GM23338 (cell line): Measurements from ENCODE around the gene CX3CR1. TPM values are rescaled to one million over a fixed set of nuclear protein-coding genes. Genes with fewer than 3 reads are reported as not detected.

ENCODE experiments used
- ATAC-seq: fragments of 200-7000 bp; cut with Tn5 transposase; 3 replicates; pipeline ENCODE4 v1.9.1; 2020
- DNase-seq: peaks from one replicate; pipeline ENCODE4 v3.0.0-alpha.2; 2015; ENCODE audit warnings: low spot score
- H2AFZ ChIP-seq: fragments of 200-600 bp; sonication (generic); 2 replicates; pipeline ENCODE4 v1.8.0; 2016; ENCODE audit warnings: antibody characterized with exemption, mild to moderate bottlenecking, moderate library complexity
- H3F3A ChIP-seq: fragments of 200-600 bp; sonication (generic); replicated peaks from 2 replicates; pipeline ENCODE4 v1.8.0; 2017; ENCODE audit warnings: antibody characterized with exemption, mixed run types, low read depth
- H3K27ac ChIP-seq: fragments of 200-600 bp; sonication (generic); 2 replicates; pipeline ENCODE4 v1.6.1; 2016; ENCODE audit warnings: low read depth
- H3K27me3 ChIP-seq: fragments of 200-600 bp; sonication (generic); 2 replicates; pipeline ENCODE4 v1.8.0; 2016; ENCODE audit warnings: mild to moderate bottlenecking, mixed run types, moderate library complexity; ENCODE audit not compliant: insufficient read depth
- H3K36me3 ChIP-seq: fragments of 200-600 bp; sonication (generic); 2 replicates; pipeline ENCODE4 v1.8.0; 2016; ENCODE audit warnings: mild to moderate bottlenecking; ENCODE audit not compliant: insufficient read depth
- H3K4me1 ChIP-seq: fragments of 200-600 bp; sonication (generic); 2 replicates; pipeline ENCODE4 v1.8.0; 2016; ENCODE audit warnings: mild to moderate bottlenecking, moderate library complexity; ENCODE audit not compliant: insufficient read depth
- H3K4me2 ChIP-seq: fragments of 200-600 bp; sonication (generic); 2 replicates; pipeline ENCODE4 v1.7.1; 2017; ENCODE audit warnings: mixed run types
- H3K4me3 ChIP-seq: fragments of 200-600 bp; sonication (generic); 2 replicates; pipeline ENCODE4 v1.6.1; 2016; ENCODE audit warnings: mixed run types
- H3K79me2 ChIP-seq: fragments of 200-600 bp; sonication (generic); replicated peaks from 2 replicates; pipeline ENCODE4 v1.8.0; 2017; ENCODE audit warnings: mild to moderate bottlenecking; ENCODE audit not compliant: insufficient read depth
- H3K9me2 ChIP-seq: fragments of 200-600 bp; sonication (generic); 2 replicates; pipeline ENCODE4 v1.8.0; 2017; ENCODE audit not compliant: insufficient read depth
- H4K20me1 ChIP-seq: fragments of 200-600 bp; sonication (generic); replicated peaks from 2 replicates; pipeline ENCODE4 v1.8.0; 2017; ENCODE audit warnings: mild to moderate bottlenecking; ENCODE audit not compliant: insufficient read depth
- H3K27ac Mint-ChIP-seq: 2 replicates; pipeline ENCODE4 v1.8.0; 2020; ENCODE audit warnings: inconsistent platforms, mild to moderate bottlenecking, moderate library complexity, mixed read lengths
- H3K27me3 Mint-ChIP-seq: 3 replicates; pipeline ENCODE4 v1.8.0; 2022; ENCODE audit warnings: low read depth, mild to moderate bottlenecking, moderate library complexity, mixed read lengths, inconsistent platforms; ENCODE audit not compliant: insufficient read depth, poor library complexity
- H3K36me3 Mint-ChIP-seq: 3 replicates; pipeline ENCODE4 v1.8.0; 2021; ENCODE audit warnings: low read depth, mild to moderate bottlenecking, inconsistent platforms, moderate library complexity, mixed read lengths
- H3K4me1 Mint-ChIP-seq: 3 replicates; pipeline ENCODE4 v1.8.0; 2020; ENCODE audit warnings: mild to moderate bottlenecking, inconsistent platforms, mixed read lengths
- H3K4me3 Mint-ChIP-seq: 3 replicates; pipeline ENCODE4 v1.8.0; 2021; ENCODE audit warnings: moderate library complexity, mild to moderate bottlenecking, inconsistent platforms, mixed read lengths
- H3K9me3 Mint-ChIP-seq: 3 replicates; pipeline ENCODE4 v1.8.0; 2020; ENCODE audit warnings: moderate library complexity, mild to moderate bottlenecking, inconsistent platforms, mixed read lengths
- CREB1 ChIP-seq: fragments of 250-450 bp; sonication (Bioruptor Pico); IDR thresholded peaks from 2 replicates; pipeline ENCODE4 v1.5.0; 2020; ENCODE audit warnings: low read depth, mild to moderate bottlenecking, moderate library complexity
- CTCF ChIP-seq, 2 experiments: fragments of 200-600 bp in 1 of 2; sonication (generic) in 1 of 2; conservative IDR thresholded peaks; 2 replicates each; pipeline versions ENCODE4 v1.5.1 to v1.6.1; 2016 to 2017; ENCODE audit warnings: antibody characterized with exemption in 2 of 2, low read depth in 2 of 2, mild to moderate bottlenecking in 2 of 2, moderate library complexity in 1 of 2
- ETS1 ChIP-seq: IDR thresholded peaks from 2 replicates; pipeline ENCODE4 v1.6.1; 2016; ENCODE audit warnings: antibody characterized with exemption
- EZH2 ChIP-seq: fragments of 200-600 bp; sonication (generic); IDR thresholded peaks from one replicate; pipeline ENCODE4 v1.8.0; 2017; ENCODE audit warnings: antibody characterized with exemption, mild to moderate bottlenecking, low read depth; ENCODE audit not compliant: unreplicated experiment
- EZH2phosphoT487 ChIP-seq: fragments of 200-600 bp; sonication (generic); IDR thresholded peaks from one replicate; pipeline ENCODE4 v1.8.1; 2018; ENCODE audit warnings: antibody characterized with exemption; ENCODE audit not compliant: unreplicated experiment
- JUNB ChIP-seq: IDR thresholded peaks from one replicate; pipeline ENCODE4 v1.6.1; 2016; ENCODE audit warnings: antibody characterized with exemption; ENCODE audit not compliant: unreplicated experiment
- NANOG ChIP-seq: IDR thresholded peaks from 2 replicates; pipeline ENCODE4 v1.6.1; 2016; ENCODE audit warnings: antibody characterized with exemption, borderline replicate concordance
- POLR2AphosphoS5 ChIP-seq: IDR thresholded peaks from 2 replicates; pipeline ENCODE4 v1.6.1; 2016; ENCODE audit warnings: antibody characterized with exemption, low read depth
- REST ChIP-seq: IDR thresholded peaks from one replicate; pipeline ENCODE4 v1.6.1; 2018; ENCODE audit warnings: antibody characterized with exemption; ENCODE audit not compliant: unreplicated experiment
- STAT1 ChIP-seq: IDR thresholded peaks from one replicate; pipeline ENCODE4 v1.6.1; 2016; ENCODE audit warnings: antibody characterized with exemption; ENCODE audit not compliant: unreplicated experiment
- ZNF114 ChIP-seq: fragments of 250-450 bp; sonication (Bioruptor Pico); IDR thresholded peaks from 2 replicates; pipeline ENCODE4 v1.5.0; 2020; ENCODE audit warnings: mild to moderate bottlenecking, moderate library complexity
- polyA plus RNA-seq: library from polyadenylated mRNA; unstranded; fragments of >200 nt; fragmentation: Nextera tagmentation; extraction: Ambion mirVana; gene quantifications from 2 replicates; pipeline ENCODE4 v1.2.1, GENCODE V29; 2016
- total RNA-seq: library from RNA; depleted of rRNA; stranded (reverse); fragments of >200 nt; shearing (Covaris generic); gene quantifications from 2 replicates; pipeline ENCODE4 v1.2.3, GENCODE V29; 2014

The CX3CR1 gene
- total and polyA plus RNA-seq, 2 experiments from 2014 or later, result 0.24 to 0.42 TPM

GRCh38 chr3:39325236-39325635, 45.4 kb upstream of the CX3CR1 start:
- H3K4me3 ChIP-seq, result no peak overlapping the region
- Mint-ChIP-seq H3K4me1 (peaks cover 17% of the 10 kb centered on the region), H3K36me3 (no peaks in the 10 kb centered on the region), H3K27ac (no peak overlapping the region), H3K9me3 (no peaks in the 10 kb centered on the region), H3K27me3 (peaks cover 4% of the 10 kb centered on the region), H3K4me3 (no peak overlapping the region)
- H3K9me2 ChIP-seq, result 0 out of 2 replicates have a peak, but pooled peaks cover 8% of the 10 kb centered on the region
- H3K36me3 ChIP-seq, result no peaks in the 10 kb centered on the region
- TF ChIP-seq CREB1 (CRISPR knock-in tag) (no peak), CTCF (conservative IDR thresholded peaks at IDR 0.05; ENCODE audit: low read depth in 2 of 2) (no peak), STAT1 (no peak), ZNF114 (no peak), POLR2AphosphoS5 (no peak), JUNB (no peak), REST (no peak), EZH2 (no peak), EZH2phosphoT487 (no peak)
- no peak for DNase-seq
- H3K27me3 ChIP-seq, result no peaks in the 10 kb centered on the region
- no peak overlapping the region for H2AFZ ChIP-seq
- H3K4me1 ChIP-seq, result peaks cover 3% of the 10 kb centered on the region
- H3K4me2 ChIP-seq, result no peak overlapping the region
- no peak overlapping the region for H3K27ac ChIP-seq
- no peaks in the 10 kb centered on the region for H3K79me2 ChIP-seq
- ATAC-seq, result no peak
- no peaks in the 10 kb centered on the region for H3F3A ChIP-seq
- no peaks in the 10 kb centered on the region for H4K20me1 ChIP-seq

GRCh38 chr3:39323494-39323893, 43.7 kb upstream of the CX3CR1 start:
- no peaks in the 10 kb centered on the region for H3K36me3 ChIP-seq
- no peak for TF ChIP-seq POLR2AphosphoS5
- no peak for TF ChIP-seq CREB1 (CRISPR knock-in tag)
- no peak for TF ChIP-seq ZNF114
- TF ChIP-seq CTCF (conservative IDR thresholded peaks at IDR 0.05; ENCODE audit: low read depth in 2 of 2), result no peak
- TF ChIP-seq EZH2phosphoT487, result no peak
- no peak for TF ChIP-seq EZH2
- TF ChIP-seq NANOG, result no peak
- no peak for TF ChIP-seq REST
- no peak for TF ChIP-seq ETS1
- no peak for TF ChIP-seq STAT1

More at GRCh38 chr3:39323494-39323893, 43.7 kb upstream of the CX3CR1 start:
- Mint-ChIP-seq H3K36me3 (no peaks in the 10 kb centered on the region), H3K27me3 (peaks cover 4% of the 10 kb centered on the region), H3K9me3 (no peaks in the 10 kb centered on the region; the same call in 2 of the 3 replicates), H3K4me3 (no peak overlapping the region), H3K27ac (no peak overlapping the region), H3K4me1 (peaks cover 11% of the 10 kb centered on the region)
- Histone ChIP-seq H2AFZ (no peak overlapping the region), H3K9me2 (0 out of 2 replicates have a peak, but pooled peaks cover 8% of the 10 kb centered on the region), H3K79me2 (no peaks in the 10 kb centered on the region), H4K20me1 (no peaks in the 10 kb centered on the region), H3K27me3 (no peaks in the 10 kb centered on the region), H3F3A (no peaks in the 10 kb centered on the region), H3K4me3 (no peak overlapping the region), H3K4me1 (peaks cover 3% of the 10 kb centered on the region), H3K4me2 (no peak overlapping the region), H3K27ac (no peak overlapping the region)
- DNase-seq (no peak), ATAC-seq (no peak)
